Measurements from ENCODE around the gene TMEM26.

The TMEM26 gene

GRCh38 chr10:61476529-61476928 lies 23.3 kb upstream of the TMEM26 start:
- no peaks in the 10 kb centered on the region for H3K27me3 ChIP-seq (ENCODE audit: control insufficient read depth in 1 of 2, insufficient read depth in 2 of 2, low read length in 2 of 2)
- no peak overlapping the region for H3K27ac ChIP-seq (ENCODE audit: low read length)
- H3K9ac ChIP-seq (ENCODE audit: low read length in 2 of 2), result no peak overlapping the region
- H3K4me1 ChIP-seq (ENCODE audit: control insufficient read depth, insufficient read depth, low read length), result no peaks in the 10 kb centered on the region
- H3K9me3 ChIP-seq (ENCODE audit: control insufficient read depth in 2 of 2, low read length in 2 of 2), result no peaks in the 10 kb centered on the region
- H3K36me3 ChIP-seq (ENCODE audit: control insufficient read depth in 2 of 2, insufficient read depth in 2 of 2, low read length in 2 of 2), result no peaks in the 10 kb centered on the region
- H3K4me3 ChIP-seq (ENCODE audit: low read length in 2 of 2), result no peak overlapping the region

- Histone ChIP-seq H3K27me3 (ENCODE audit: control insufficient read depth in 1 of 2, insufficient read depth in 2 of 2, low read length in 2 of 2) (no peaks in the 10 kb centered on the region), H3K9me3 (ENCODE audit: control insufficient read depth in 2 of 2, low read length in 2 of 2) (no peaks in the 10 kb centered on the region), H3K27ac (ENCODE audit: low read length) (no peak overlapping the region), H3K9ac (ENCODE audit: low read length in 2 of 2) (no peak overlapping the region), H3K4me1 (ENCODE audit: control insufficient read depth, insufficient read depth, low read length) (no peaks in the 10 kb centered on the region), H3K36me3 (ENCODE audit: control insufficient read depth in 2 of 2, insufficient read depth in 2 of 2, low read length in 2 of 2) (no peaks in the 10 kb centered on the region), H3K4me3 (ENCODE audit: low read length in 2 of 2) (no peak overlapping the region)
These were observed 22.3 kb upstream of the TMEM26 start for GRCh38 chr10:61475449-61475873.

GRCh38 chr10:61472090-61472674 lies 19.0 kb upstream of the TMEM26 start:
- Histone ChIP-seq H3K27ac (ENCODE audit: low read length) (no peak overlapping the region), H3K9me3 (ENCODE audit: control insufficient read depth in 2 of 2, low read length in 2 of 2) (no peaks in the 10 kb centered on the region), H3K36me3 (ENCODE audit: control insufficient read depth in 2 of 2, insufficient read depth in 2 of 2, low read length in 2 of 2) (no peaks in the 10 kb centered on the region), H3K9ac (ENCODE audit: low read length in 2 of 2) (no peak overlapping the region), H3K4me3 (ENCODE audit: low read length in 2 of 2) (no peak overlapping the region), H3K4me1 (ENCODE audit: control insufficient read depth, insufficient read depth, low read length) (no peaks in the 10 kb centered on the region), H3K27me3 (ENCODE audit: control insufficient read depth in 1 of 2, insufficient read depth in 2 of 2, low read length in 2 of 2) (no peaks in the 10 kb centered on the region)

- Histone ChIP-seq H3K27me3 (ENCODE audit: control insufficient read depth in 1 of 2, insufficient read depth in 2 of 2, low read length in 2 of 2) (no peaks in the 10 kb centered on the region), H3K9ac (ENCODE audit: low read length in 2 of 2) (no peak overlapping the region), H3K36me3 (ENCODE audit: control insufficient read depth in 2 of 2, insufficient read depth in 2 of 2, low read length in 2 of 2) (no peaks in the 10 kb centered on the region), H3K4me3 (ENCODE audit: low read length in 2 of 2) (no peak overlapping the region), H3K9me3 (ENCODE audit: control insufficient read depth in 2 of 2, low read length in 2 of 2) (no peaks in the 10 kb centered on the region), H3K4me1 (ENCODE audit: control insufficient read depth, insufficient read depth, low read length) (no peaks in the 10 kb centered on the region), H3K27ac (ENCODE audit: low read length) (no peak overlapping the region)
These were observed 18.3 kb upstream of the TMEM26 start for GRCh38 chr10:61471491-61471890.

GRCh38 chr10:61470740-61471139 lies 17.6 kb upstream of the TMEM26 start:
- Histone ChIP-seq H3K27me3 (ENCODE audit: control insufficient read depth in 1 of 2, insufficient read depth in 2 of 2, low read length in 2 of 2) (no peaks in the 10 kb centered on the region), H3K4me3 (ENCODE audit: low read length in 2 of 2) (no peak overlapping the region), H3K4me1 (ENCODE audit: control insufficient read depth, insufficient read depth, low read length) (no peaks in the 10 kb centered on the region), H3K27ac (ENCODE audit: low read length) (no peak overlapping the region), H3K36me3 (ENCODE audit: control insufficient read depth in 2 of 2, insufficient read depth in 2 of 2, low read length in 2 of 2) (no peaks in the 10 kb centered on the region), H3K9me3 (ENCODE audit: control insufficient read depth in 2 of 2, low read length in 2 of 2) (no peaks in the 10 kb centered on the region), H3K9ac (ENCODE audit: low read length in 2 of 2) (no peak overlapping the region)

- Histone ChIP-seq H3K9ac (ENCODE audit: low read length in 2 of 2) (no peak overlapping the region), H3K9me3 (ENCODE audit: control insufficient read depth in 2 of 2, low read length in 2 of 2) (no peaks in the 10 kb centered on the region), H3K27ac (ENCODE audit: low read length) (no peak overlapping the region), H3K27me3 (ENCODE audit: control insufficient read depth in 1 of 2, insufficient read depth in 2 of 2, low read length in 2 of 2) (no peaks in the 10 kb centered on the region), H3K36me3 (ENCODE audit: control insufficient read depth in 2 of 2, insufficient read depth in 2 of 2, low read length in 2 of 2) (no peaks in the 10 kb centered on the region), H3K4me1 (ENCODE audit: control insufficient read depth, insufficient read depth, low read length) (peaks cover 4% of the 10 kb centered on the region), H3K4me3 (ENCODE audit: low read length in 2 of 2) (no peak overlapping the region)
These were observed 12.9 kb upstream of the TMEM26 start for GRCh38 chr10:61465901-61466632.

GRCh38 chr10:61465171-61465496 lies 12.0 kb upstream of the TMEM26 start:
- Histone ChIP-seq H3K27me3 (ENCODE audit: control insufficient read depth in 1 of 2, insufficient read depth in 2 of 2, low read length in 2 of 2) (no peaks in the 10 kb centered on the region), H3K27ac (ENCODE audit: low read length) (no peak overlapping the region), H3K9ac (ENCODE audit: low read length in 2 of 2) (no peak overlapping the region), H3K9me3 (ENCODE audit: control insufficient read depth in 2 of 2, low read length in 2 of 2) (no peaks in the 10 kb centered on the region), H3K36me3 (ENCODE audit: control insufficient read depth in 2 of 2, insufficient read depth in 2 of 2, low read length in 2 of 2) (no peaks in the 10 kb centered on the region), H3K4me1 (ENCODE audit: control insufficient read depth, insufficient read depth, low read length) (peaks cover 4% of the 10 kb centered on the region), H3K4me3 (ENCODE audit: low read length in 2 of 2) (no peak overlapping the region)

- Histone ChIP-seq H3K27ac (ENCODE audit: low read length) (no peak overlapping the region), H3K9ac (ENCODE audit: low read length in 2 of 2) (no peak overlapping the region), H3K27me3 (ENCODE audit: control insufficient read depth in 1 of 2, insufficient read depth in 2 of 2, low read length in 2 of 2) (no peaks in the 10 kb centered on the region), H3K4me3 (ENCODE audit: low read length in 2 of 2) (no peak overlapping the region), H3K9me3 (ENCODE audit: control insufficient read depth in 2 of 2, low read length in 2 of 2) (no peaks in the 10 kb centered on the region), H3K4me1 (ENCODE audit: control insufficient read depth, insufficient read depth, low read length) (peaks cover 4% of the 10 kb centered on the region), H3K36me3 (ENCODE audit: control insufficient read depth in 2 of 2, insufficient read depth in 2 of 2, low read length in 2 of 2) (no peaks in the 10 kb centered on the region)
These were observed 11.4 kb upstream of the TMEM26 start for GRCh38 chr10:61464461-61465170.

GRCh38 chr10:61463035-61463909 lies 10.1 kb upstream of the TMEM26 start:
- no peak overlapping the region for H3K9ac ChIP-seq (ENCODE audit: low read length in 2 of 2)
- H3K27me3 ChIP-seq (ENCODE audit: control insufficient read depth in 1 of 2, insufficient read depth in 2 of 2, low read length in 2 of 2), result no peaks in the 10 kb centered on the region
- no peak overlapping the region for H3K4me3 ChIP-seq (ENCODE audit: low read length in 2 of 2)
- no peak overlapping the region for H3K27ac ChIP-seq (ENCODE audit: low read length)
- H3K36me3 ChIP-seq (ENCODE audit: control insufficient read depth in 2 of 2, insufficient read depth in 2 of 2, low read length in 2 of 2), result no peaks in the 10 kb centered on the region
- H3K9me3 ChIP-seq (ENCODE audit: control insufficient read depth in 2 of 2, low read length in 2 of 2), result no peaks in the 10 kb centered on the region
- H3K4me1 ChIP-seq (ENCODE audit: control insufficient read depth, insufficient read depth, low read length), result peaks cover 4% of the 10 kb centered on the region

- Histone ChIP-seq H3K4me3 (ENCODE audit: low read length in 2 of 2) (no peak overlapping the region), H3K9ac (ENCODE audit: low read length in 2 of 2) (no peak overlapping the region), H3K9me3 (ENCODE audit: control insufficient read depth in 2 of 2, low read length in 2 of 2) (no peaks in the 10 kb centered on the region), H3K4me1 (ENCODE audit: control insufficient read depth, insufficient read depth, low read length) (peaks cover 4% of the 10 kb centered on the region), H3K36me3 (ENCODE audit: control insufficient read depth in 2 of 2, insufficient read depth in 2 of 2, low read length in 2 of 2) (no peaks in the 10 kb centered on the region), H3K27ac (ENCODE audit: low read length) (no peak overlapping the region), H3K27me3 (ENCODE audit: control insufficient read depth in 1 of 2, insufficient read depth in 2 of 2, low read length in 2 of 2) (no peaks in the 10 kb centered on the region)
These were observed 7.7 kb upstream of the TMEM26 start for GRCh38 chr10:61460835-61461234.
